ENCODE data around the gene CAVIN2.
A peak's percentile ranks its signal among the peaks of the same experiment; 100 is the strongest.

CAVIN2 gene

GRCh38 chr2:191815010-191815409, 31.9 kb downstream of the CAVIN2 start:
- H3K36me3 ChIP-seq (ENCODE audit: insufficient read depth, low read length): no peaks in the 10 kb centered on the region
- no peak overlapping the region for H3K4me3 ChIP-seq (ENCODE audit: low read depth, low read length, poor library complexity, severe bottlenecking)
- H3F3A ChIP-seq (ENCODE audit: insufficient read depth, low read length): no peaks in the 10 kb centered on the region
- H3K4me1 ChIP-seq (ENCODE audit: insufficient read depth, low read length, severe bottlenecking): no peaks in the 10 kb centered on the region
- H3K79me2 ChIP-seq (ENCODE audit: insufficient read depth, low read length): no peaks in the 10 kb centered on the region
- TF ChIP-seq, protein P1, sequence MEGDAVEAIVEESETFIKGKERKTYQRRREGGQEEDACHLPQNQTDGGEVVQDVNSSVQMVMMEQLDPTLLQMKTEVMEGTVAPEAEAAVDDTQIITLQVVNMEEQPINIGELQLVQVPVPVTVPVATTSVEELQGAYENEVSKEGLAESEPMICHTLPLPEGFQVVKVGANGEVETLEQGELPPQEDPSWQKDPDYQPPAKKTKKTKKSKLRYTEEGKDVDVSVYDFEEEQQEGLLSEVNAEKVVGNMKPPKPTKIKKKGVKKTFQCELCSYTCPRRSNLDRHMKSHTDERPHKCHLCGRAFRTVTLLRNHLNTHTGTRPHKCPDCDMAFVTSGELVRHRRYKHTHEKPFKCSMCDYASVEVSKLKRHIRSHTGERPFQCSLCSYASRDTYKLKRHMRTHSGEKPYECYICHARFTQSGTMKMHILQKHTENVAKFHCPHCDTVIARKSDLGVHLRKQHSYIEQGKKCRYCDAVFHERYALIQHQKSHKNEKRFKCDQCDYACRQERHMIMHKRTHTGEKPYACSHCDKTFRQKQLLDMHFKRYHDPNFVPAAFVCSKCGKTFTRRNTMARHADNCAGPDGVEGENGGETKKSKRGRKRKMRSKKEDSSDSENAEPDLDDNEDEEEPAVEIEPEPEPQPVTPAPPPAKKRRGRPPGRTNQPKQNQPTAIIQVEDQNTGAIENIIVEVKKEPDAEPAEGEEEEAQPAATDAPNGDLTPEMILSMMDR (IDR thresholded peaks at IDR 0.05; ENCODE audit: low read length): no peak
- no peak for TF ChIP-seq EZH2 (IDR thresholded peaks at IDR 0.05; ENCODE audit: borderline replicate concordance, low read length)
- no peaks in the 10 kb centered on the region for H3K27me3 ChIP-seq (ENCODE audit: insufficient read depth, low read length)
- no peaks in the 10 kb centered on the region for H3K9me3 ChIP-seq (ENCODE audit: low read length)
- H3K9me2 ChIP-seq (ENCODE audit: low read depth, low read length): no peaks in the 10 kb centered on the region
- no peak overlapping the region for H3K9ac ChIP-seq (ENCODE audit: low read length)
- H4K20me1 ChIP-seq (ENCODE audit: insufficient read depth, low read length): no peaks in the 10 kb centered on the region
- H2AFZ ChIP-seq (ENCODE audit: low read length): no peak overlapping the region
- H3K27ac ChIP-seq (ENCODE audit: low read depth, low read length, poor library complexity, severe bottlenecking): no peak overlapping the region
- no peak overlapping the region for H3K4me2 ChIP-seq (ENCODE audit: low read length)

DNA sequence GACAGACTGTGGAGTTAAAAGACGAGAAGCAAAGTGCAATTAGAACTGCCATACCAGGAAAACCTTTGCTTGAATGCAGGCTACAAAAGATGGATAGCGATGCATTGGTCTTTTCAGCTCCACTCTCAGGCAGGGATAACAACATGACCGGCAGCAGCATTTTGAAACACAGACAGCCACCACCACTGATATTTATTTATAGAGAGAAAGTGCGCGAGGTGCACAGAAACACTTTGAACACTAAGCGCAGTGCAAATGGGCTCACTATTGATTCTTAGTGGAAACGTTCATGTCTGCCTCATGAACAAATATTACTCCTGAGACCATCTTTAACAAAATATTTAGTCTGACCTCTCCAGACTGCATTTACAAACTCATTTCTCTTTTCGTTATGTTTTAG, 32.9 kb downstream of the CAVIN2 start:
- H3K4me3 ChIP-seq (ENCODE audit: low read depth, low read length, poor library complexity, severe bottlenecking): no peak overlapping the region
- no peaks in the 10 kb centered on the region for H4K20me1 ChIP-seq (ENCODE audit: insufficient read depth, low read length)
- H3K9ac ChIP-seq (ENCODE audit: low read length): no peak overlapping the region
- no peaks in the 10 kb centered on the region for H3K9me2 ChIP-seq (ENCODE audit: low read depth, low read length)
- no peaks in the 10 kb centered on the region for H3K4me1 ChIP-seq (ENCODE audit: insufficient read depth, low read length, severe bottlenecking)
- no peak overlapping the region for H3K27ac ChIP-seq (ENCODE audit: low read depth, low read length, poor library complexity, severe bottlenecking)
- no peaks in the 10 kb centered on the region for H3K9me3 ChIP-seq (ENCODE audit: low read length)
- no peak overlapping the region for H2AFZ ChIP-seq (ENCODE audit: low read length)
- H3K36me3 ChIP-seq (ENCODE audit: insufficient read depth, low read length): no peaks in the 10 kb centered on the region
- TF ChIP-seq, protein P1 (IDR thresholded peaks at IDR 0.05; ENCODE audit: low read length): no peak
- TF ChIP-seq EZH2 (IDR thresholded peaks at IDR 0.05; ENCODE audit: borderline replicate concordance, low read length): no peak
- no peaks in the 10 kb centered on the region for H3F3A ChIP-seq (ENCODE audit: insufficient read depth, low read length)
- no peaks in the 10 kb centered on the region for H3K27me3 ChIP-seq (ENCODE audit: insufficient read depth, low read length)
- H3K79me2 ChIP-seq (ENCODE audit: insufficient read depth, low read length): no peaks in the 10 kb centered on the region
- no peak overlapping the region for H3K4me2 ChIP-seq (ENCODE audit: low read length)

DNA sequence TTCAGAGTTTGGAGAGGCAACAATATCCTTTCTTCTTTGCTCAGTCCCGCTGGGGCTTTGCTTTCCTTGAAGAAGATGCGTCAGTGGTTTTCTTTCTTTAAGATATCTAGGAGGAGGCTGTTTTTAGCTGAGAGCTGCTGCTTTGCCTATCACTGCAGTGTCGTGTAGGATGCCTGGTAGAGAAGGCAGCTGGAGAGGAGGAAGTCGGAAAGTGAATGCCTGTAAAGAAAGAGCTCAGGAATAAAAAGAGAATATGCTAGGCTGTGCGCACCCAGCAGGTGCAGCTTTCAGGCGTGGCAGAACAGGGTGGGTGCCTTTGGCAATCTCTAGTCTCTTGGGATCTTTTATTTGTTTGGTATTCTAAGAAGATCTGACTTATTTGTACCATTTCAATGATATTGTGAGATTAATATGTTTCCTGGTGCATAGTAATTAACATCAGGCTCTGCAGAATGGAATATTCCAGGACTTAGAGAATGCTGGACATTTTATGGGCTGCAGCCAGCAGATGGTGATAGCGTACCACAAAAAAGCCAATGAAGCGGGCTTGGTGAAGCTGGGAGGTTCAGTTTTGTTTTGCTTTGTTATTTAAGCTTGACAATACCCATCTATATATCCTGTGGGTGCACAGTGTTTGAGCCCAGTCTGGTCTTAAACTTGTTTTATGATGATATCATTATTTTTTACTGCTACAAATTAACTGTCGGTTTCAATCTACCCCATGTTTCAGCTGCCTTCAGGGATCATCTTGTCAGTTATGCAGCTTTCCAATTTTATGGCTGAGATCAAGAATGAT, 34.9 kb downstream of the CAVIN2 start:
- Histone ChIP-seq H2AFZ (ENCODE audit: low read length) (no peak overlapping the region), H3K4me2 (ENCODE audit: low read length) (no peak overlapping the region), H4K20me1 (ENCODE audit: insufficient read depth, low read length) (no peaks in the 10 kb centered on the region), H3K79me2 (ENCODE audit: insufficient read depth, low read length) (no peaks in the 10 kb centered on the region), H3K4me3 (ENCODE audit: low read depth, low read length, poor library complexity, severe bottlenecking) (no peak overlapping the region), H3K9ac (ENCODE audit: low read length) (no peak overlapping the region), H3K27me3 (ENCODE audit: insufficient read depth, low read length) (no peaks in the 10 kb centered on the region), H3K9me3 (ENCODE audit: low read length) (no peaks in the 10 kb centered on the region), H3F3A (ENCODE audit: insufficient read depth, low read length) (no peaks in the 10 kb centered on the region), H3K4me1 (ENCODE audit: insufficient read depth, low read length, severe bottlenecking) (no peaks in the 10 kb centered on the region), H3K36me3 (ENCODE audit: insufficient read depth, low read length) (no peaks in the 10 kb centered on the region), H3K9me2 (ENCODE audit: low read depth, low read length) (no peaks in the 10 kb centered on the region), H3K27ac (ENCODE audit: low read depth, low read length, poor library complexity, severe bottlenecking) (no peak overlapping the region)
- TF ChIP-seq, protein P1 (IDR thresholded peaks at IDR 0.05; ENCODE audit: low read length): peak; percentile 71
- TF ChIP-seq EZH2 (IDR thresholded peaks at IDR 0.05; ENCODE audit: borderline replicate concordance, low read length): no peak

Measured in OCI-LY1 (cell line).